SK-N-SH (cell line): ENCODE results near the gene ALPK3. TPM values are rescaled to one million over a fixed set of nuclear protein-coding genes. Genes with fewer than 3 reads are reported as not detected.

ENCODE experiments used
- CTCF ChIA-PET: fragments of 300-600, 350-600 bp; formaldehyde crosslinking; extraction: SDS; loops from one replicate; lab custom pipeline; 2021; lab: Yijun Ruan, JAX
- POLR2A ChIA-PET: fragments of 350-600 bp; sonication (Branson Sonifier 250); formaldehyde crosslinking; extraction: SDS; loops from one replicate; lab custom pipeline; 2020; ENCODE audit warnings: antibody characterized with exemption, inconsistent platforms; lab: Yijun Ruan, JAX
- DNase-seq: peaks from one replicate; pipeline ENCODE4 v3.0.0; 2012
- H2AFZ ChIP-seq: fragments of 200-600 bp; sonication (generic); 2 replicates; pipeline ENCODE4 v1.8.1; 2016; ENCODE audit warnings: antibody characterized with exemption, mild to moderate bottlenecking, low read depth
- H3F3A ChIP-seq: fragments of 200-600 bp; sonication (generic); replicated peaks from 2 replicates; pipeline ENCODE3; 2016; ENCODE audit warnings: antibody characterized with exemption, mild to moderate bottlenecking; ENCODE audit not compliant: insufficient read depth
- H3K27ac ChIP-seq, 2 experiments: fragments of 200-500 bp in 1 of 2; fragments of 200-600 bp in 1 of 2; sonication (Bioruptor generic) in 1 of 2; sonication (generic), shearing (Covaris generic) in 1 of 2; 2 replicates each; pipeline versions ENCODE4 v1.5.1 to v1.6.1; 2014 to 2016; ENCODE audit warnings: low read depth in 2 of 2, inconsistent platforms in 1 of 2, low read length in 1 of 2, mild to moderate bottlenecking in 1 of 2, mixed read lengths in 1 of 2
- H3K27me3 ChIP-seq: fragments of 200-600 bp; sonication (generic), shearing (Covaris generic); 2 replicates; pipeline ENCODE4 v1.6.1; 2016; ENCODE audit warnings: mixed run types; ENCODE audit not compliant: insufficient read depth
- H3K36me3 ChIP-seq, 2 experiments: fragments of 200-500 bp in 1 of 2; fragments of 200-600 bp in 1 of 2; sonication (Bioruptor generic) in 1 of 2; sonication (generic) in 1 of 2; replicated peaks in 1 of 2; 2 replicates each; pipeline versions ENCODE3 to v1.5.1; 2014 to 2016; ENCODE audit warnings: low read length in 1 of 2, mild to moderate bottlenecking in 1 of 2; ENCODE audit not compliant: insufficient read depth in 2 of 2, control insufficient read depth in 1 of 2
- H3K4me1 ChIP-seq, 2 experiments: fragments of 200-500 bp in 1 of 2; fragments of 200-600 bp in 1 of 2; sonication (Bioruptor generic) in 1 of 2; sonication (generic), shearing (Covaris generic) in 1 of 2; 2 replicates each; pipeline versions ENCODE4 v1.5.1 to v1.6.1; 2014 to 2016; ENCODE audit warnings: low read depth in 1 of 2, low read length in 1 of 2, mixed run types in 1 of 2; ENCODE audit not compliant: insufficient read depth in 2 of 2, control insufficient read depth in 1 of 2
- H3K4me2 ChIP-seq: fragments of 200-600 bp; sonication (generic), shearing (Covaris generic); 2 replicates; pipeline ENCODE4 v1.6.1; 2017; ENCODE audit warnings: mixed run types
- H3K4me3 ChIP-seq, 2 experiments: fragments of 200-500 bp in 1 of 2; fragments of 200-600 bp in 1 of 2; sonication (Bioruptor generic) in 1 of 2; sonication (generic), shearing (Covaris generic) in 1 of 2; 2 replicates each; pipeline versions ENCODE4 v1.5.1 to v1.8.1; 2014 to 2016; ENCODE audit warnings: low read depth in 2 of 2, inconsistent platforms in 1 of 2, low read length in 1 of 2, mild to moderate bottlenecking in 1 of 2, mixed read lengths in 1 of 2, moderate library complexity in 1 of 2
- H3K79me2 ChIP-seq: fragments of 200-600 bp; sonication (generic); 2 replicates; pipeline ENCODE4 v1.8.1; 2017; ENCODE audit warnings: mild to moderate bottlenecking; ENCODE audit not compliant: insufficient read depth
- H3K9ac ChIP-seq: fragments of 200-600 bp; sonication (generic); 2 replicates; pipeline ENCODE4 v1.6.1; 2017; ENCODE audit warnings: mixed run types
- H3K9me2 ChIP-seq: fragments of 200-600 bp; sonication (generic); 2 replicates; pipeline ENCODE4 v1.6.1; 2017; ENCODE audit warnings: mixed run types
- H3K9me3 ChIP-seq: fragments of 200-600 bp; sonication (generic); 2 replicates; pipeline ENCODE4 v1.6.1; 2017; ENCODE audit warnings: mixed run types, mild to moderate bottlenecking, moderate library complexity
- H4K20me1 ChIP-seq: fragments of 200-600 bp; sonication (generic); 2 replicates; pipeline ENCODE4 v1.6.1; 2017; ENCODE audit warnings: mild to moderate bottlenecking, mixed run types; ENCODE audit not compliant: insufficient read depth
- EP300 ChIP-seq, 2 experiments: IDR thresholded peaks; 2 replicates each; pipeline versions ENCODE4 v1.4.0 to v1.6.1; 2012; ENCODE audit warnings: borderline replicate concordance in 1 of 2, low read depth in 1 of 2, low read length in 1 of 2
- EZH2phosphoT487 ChIP-seq: fragments of 200-600 bp; sonication (generic); IDR thresholded peaks from 2 replicates; pipeline ENCODE4 v1.6.1; 2017; ENCODE audit warnings: low read depth, mixed run types, mild to moderate bottlenecking, antibody characterized with exemption, moderate library complexity, borderline replicate concordance
- GABPA ChIP-seq: IDR thresholded peaks from 2 replicates; pipeline ENCODE4 v1.4.0; 2012; ENCODE audit warnings: low read depth, mild to moderate bottlenecking
- GATA2 ChIP-seq: sonication (generic); formaldehyde crosslinking; IDR thresholded peaks from 2 replicates; pipeline ENCODE4 v1.5.0; 2020; ENCODE audit warnings: mild to moderate bottlenecking, missing genetic modification reagents
- JUND ChIP-seq: IDR thresholded peaks from 2 replicates; pipeline ENCODE4 v1.4.0; 2012
- NFIC ChIP-seq: IDR thresholded peaks from 2 replicates; pipeline ENCODE4 v1.4.0; 2012; ENCODE audit warnings: borderline replicate concordance
- NRF1 ChIP-seq: IDR thresholded peaks from 2 replicates; pipeline ENCODE4 v1.6.1; 2012; ENCODE audit warnings: low read depth, mild to moderate bottlenecking, low read length
- POLR2AphosphoS5 ChIP-seq: IDR thresholded peaks from 2 replicates; pipeline ENCODE4 v1.6.1; 2012; ENCODE audit warnings: low read depth, low read length
- RAD21 ChIP-seq: IDR thresholded peaks from 2 replicates; pipeline ENCODE4 v1.6.1; 2012; ENCODE audit warnings: mild to moderate bottlenecking, low read length
- RCOR1 ChIP-seq: fragments of 150-350 bp; IDR thresholded peaks from 2 replicates; pipeline ENCODE4 v1.6.1; 2017; ENCODE audit warnings: antibody characterized with exemption, low read length
- RFX5 ChIP-seq: IDR thresholded peaks from 2 replicates; pipeline ENCODE4 v1.6.1; 2012; ENCODE audit warnings: mild to moderate bottlenecking, improper control_type of control experiment, low read length
- SIN3A ChIP-seq: IDR thresholded peaks from 2 replicates; pipeline ENCODE4 v1.6.1; 2012; ENCODE audit warnings: low read depth, mild to moderate bottlenecking, low read length, moderate library complexity, borderline replicate concordance
- SMC3 ChIP-seq: IDR thresholded peaks from 2 replicates; pipeline ENCODE4 v1.6.1; 2012; ENCODE audit warnings: low read depth, low read length, improper control_type of control experiment
- TAF1 ChIP-seq: IDR thresholded peaks from 2 replicates; pipeline ENCODE4 v1.6.1; 2012; ENCODE audit warnings: low read depth, mild to moderate bottlenecking, low read length, moderate library complexity, borderline replicate concordance
- TCF12 ChIP-seq: IDR thresholded peaks from 2 replicates; pipeline ENCODE4 v1.4.0; 2012
- TEAD4 ChIP-seq: IDR thresholded peaks from 2 replicates; pipeline ENCODE4 v1.4.0; 2012; ENCODE audit warnings: mild to moderate bottlenecking, borderline replicate concordance; ENCODE audit not compliant: insufficient read depth
- USF1 ChIP-seq: IDR thresholded peaks from 2 replicates; pipeline ENCODE4 v1.4.0; 2012; ENCODE audit warnings: low read depth, borderline replicate concordance
- YY1 ChIP-seq: IDR thresholded peaks from 2 replicates; pipeline ENCODE4 v1.4.0; 2012; ENCODE audit warnings: low read depth, mild to moderate bottlenecking
- WGBS: methylation state at CpG from one replicate; pipeline ENCODE4 v1.1.6; 2017; ENCODE audit warnings: low lambda C conversion rate; 5-methylcytosine and 5-hydroxymethylcytosine counted together
- polyA plus RNA-seq, 3 experiments: library from polyadenylated mRNA; depleted of rRNA; stranded (reverse); fragments of >200 nt; gene quantifications; 2 replicates each; pipeline ENCODE4 v1.2.3, GENCODE V29; 2012

Gene ALPK3
- polyA plus RNA-seq, 1 of the 3 experiments (the other 2 are of a cell fraction) = 0.16 TPM

GRCh38 chr15:84911879-84912660 lies 94.9 kb downstream of the ALPK3 start (continued):
- TF ChIP-seq SMC3 = no peak
- TF ChIP-seq TAF1 = 0 out of 2 replicates have a peak, but pooled peaks have one; percentile 20

GRCh38 chr15:84913360-84913723 lies 96.2 kb downstream of the ALPK3 start:
- Histone ChIP-seq H3K36me3 (no peaks in the 10 kb centered on the region), H4K20me1 (no peaks in the 10 kb centered on the region), H2AFZ (no peak overlapping the region), H3K9me2 (no peaks in the 10 kb centered on the region), H3K9me3 (no peaks in the 10 kb centered on the region), H3K27ac (peak overlapping the region; percentile 75 to 95; a peak in 3 of 4 replicates), H3K27me3 (no peaks in the 10 kb centered on the region), H3F3A (peaks cover 22% of the 10 kb centered on the region), H3K4me3 (no peak overlapping the region), H3K9ac (no peak overlapping the region), H3K4me2 (peak overlapping the region; percentile 35; the same call in 1 of the 2 replicates), H3K79me2 (no peaks in the 10 kb centered on the region), H3K4me1 (peaks cover 38 to 46% of the 10 kb centered on the region in 2 experiments; a peak in 3 of 4 replicates)
- no peak for DNase-seq
- ChIA-PET CTCF (interaction anchor here (0.8 to 2.7 kb wide), 2 partner anchors 15 to 27 kb away, joined by 3 to 17 read pairs; no protein-coding TSS in a partner anchor), POLR2A (no interaction called here)
- TF ChIP-seq GABPA = no peak
- TF ChIP-seq GATA2 = no peak
- no peak for TF ChIP-seq TAF1
- no peak for TF ChIP-seq USF1
- no peak for TF ChIP-seq SIN3A
- no peak for TF ChIP-seq JUND
- no peak for TF ChIP-seq EZH2phosphoT487
- TF ChIP-seq TEAD4 = no peak
- TF ChIP-seq RFX5 = no peak
- no peak for TF ChIP-seq NRF1
- TF ChIP-seq RCOR1 = no peak
- TF ChIP-seq YY1 = no peak
- TF ChIP-seq EP300 (IDR thresholded peaks at IDR 0.05; ENCODE audit: borderline replicate concordance in 1 of 2, low read depth in 1 of 2, low read length in 1 of 2) = no peak
- no peak for TF ChIP-seq RAD21
- no peak for TF ChIP-seq POLR2AphosphoS5
- TF ChIP-seq TCF12 = no peak
- TF ChIP-seq NFIC = no peak
- 94% methylated on average over 2 of the region's 2 CpGs for WGBS
